K562 treated with DMSO at 1 percent for 48 hours (cell line): ENCODE data around the gene CRIM1. TPM values are rescaled to one million over a fixed set of nuclear protein-coding genes. Genes with fewer than 3 reads are reported as not detected.

Experiments used
- total RNA-seq: library from RNA; unstranded; fragments of 300-600 nt; gene quantifications from 2 replicates; pipeline ENCODE4 v1.2.3, GENCODE V29; 2022; ENCODE audit warnings: low replicate concordance; ENCODE audit errors: extremely low read depth

Gene CRIM1
- not detected in 2 replicates for total RNA-seq

DNA sequence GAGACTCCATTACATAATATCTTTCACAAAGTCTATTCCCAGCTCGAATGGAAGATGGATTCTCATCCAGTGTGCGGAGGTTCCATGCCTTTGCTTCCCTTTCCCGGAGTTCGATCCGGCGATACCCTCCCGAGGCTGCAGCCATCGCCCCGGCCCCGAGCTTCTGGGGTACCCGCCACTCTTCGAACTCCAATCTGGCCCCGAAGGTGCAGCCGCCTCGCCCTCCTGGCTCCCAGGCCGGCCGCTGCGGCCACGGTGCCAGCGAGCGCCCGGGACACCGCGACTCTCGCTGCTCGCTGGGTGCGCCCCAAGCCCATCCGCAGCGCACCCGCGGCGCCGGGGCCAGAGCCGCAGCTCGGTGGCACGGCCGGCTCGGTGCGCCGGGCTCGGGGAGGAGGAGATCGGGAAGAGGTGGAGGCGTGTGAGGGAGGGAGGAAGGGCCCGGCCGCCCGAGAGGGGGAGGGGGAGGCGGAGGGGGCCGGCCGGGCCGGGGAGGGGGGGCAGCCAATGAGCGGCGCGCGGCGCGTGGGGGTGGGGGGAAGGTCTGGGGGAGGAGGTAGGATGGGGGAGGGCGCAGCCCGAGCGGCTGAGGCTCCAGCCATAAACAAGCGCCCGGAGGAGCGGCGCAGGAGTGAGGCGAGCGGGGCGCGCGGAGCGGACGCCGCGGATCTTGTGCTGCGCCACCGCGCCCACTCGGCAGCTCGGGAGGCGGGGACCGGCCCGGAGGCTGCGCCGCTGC, at the start of gene CRIM1:
CRIM1 (plus strand) TSS at position 628 of the 739 bp plus-strand sequence. CDS start 515 bp downstream, outside the sequence.

GRCh38 chr2:36597532-36598377, 242.2 kb downstream of the CRIM1 start, which contains the start of gene FEZ2:
Gene FEZ2 (minus strand): TSS chr2:36598168. CDS start chr2:36598142, 26 bp downstream.

Other genes starting within 250 kb of the CRIM1 start
- not detected in 2 replicates for gene FEZ2, start 242.4 kb downstream of the CRIM1 start, total RNA-seq